Activated T-helper 17 cell treated with anti-CD3 and anti-CD28 coated beads, Interleukin-2, amount 50 U/mL, for 72 hours (primary cell): ENCODE measurements around the gene WDFY1. TPM values are rescaled to one million over a fixed set of nuclear protein-coding genes. Genes with fewer than 3 reads are reported as not detected.
"Not testable (repeated sequence)": the region's sequence is repeated elsewhere in the genome, so short reads cannot be mapped to it uniquely, and the experiment has no call there.

Experiments
- ATAC-seq: fragments of 150-1000 bp; cut with Tn5 transposase; replicated peaks from 2 replicates; pipeline ENCODE4 v1.10.0; 2021; ENCODE audit warnings: mild to moderate bottlenecking, moderate library complexity
- H3K27ac Mint-ChIP-seq: one replicate; pipeline ENCODE4 v1.8.0; 2022; ENCODE audit warnings: mixed read lengths
- H3K27me3 Mint-ChIP-seq: one replicate; pipeline ENCODE4 v1.8.0; 2022; ENCODE audit warnings: mixed read lengths
- H3K36me3 Mint-ChIP-seq: one replicate; pipeline ENCODE4 v1.8.0; 2022; ENCODE audit warnings: low read depth, mild to moderate bottlenecking, mixed read lengths
- H3K4me1 Mint-ChIP-seq: one replicate; pipeline ENCODE4 v1.8.0; 2022; ENCODE audit warnings: mixed read lengths
- H3K4me3 Mint-ChIP-seq: one replicate; pipeline ENCODE4 v1.8.0; 2022; ENCODE audit warnings: mild to moderate bottlenecking, mixed read lengths
- H3K9me3 Mint-ChIP-seq: one replicate; pipeline ENCODE4 v1.8.0; 2022; ENCODE audit warnings: mixed read lengths
- total RNA-seq, 2 donors: library from RNA; stranded (reverse); gene quantifications; one replicate each; pipeline ENCODE4 v1.2.3, GENCODE V29; 2022

The WDFY1 gene
- total RNA-seq, 2 donors from 2014 or later: 31.4 to 40.6 TPM

DNA sequence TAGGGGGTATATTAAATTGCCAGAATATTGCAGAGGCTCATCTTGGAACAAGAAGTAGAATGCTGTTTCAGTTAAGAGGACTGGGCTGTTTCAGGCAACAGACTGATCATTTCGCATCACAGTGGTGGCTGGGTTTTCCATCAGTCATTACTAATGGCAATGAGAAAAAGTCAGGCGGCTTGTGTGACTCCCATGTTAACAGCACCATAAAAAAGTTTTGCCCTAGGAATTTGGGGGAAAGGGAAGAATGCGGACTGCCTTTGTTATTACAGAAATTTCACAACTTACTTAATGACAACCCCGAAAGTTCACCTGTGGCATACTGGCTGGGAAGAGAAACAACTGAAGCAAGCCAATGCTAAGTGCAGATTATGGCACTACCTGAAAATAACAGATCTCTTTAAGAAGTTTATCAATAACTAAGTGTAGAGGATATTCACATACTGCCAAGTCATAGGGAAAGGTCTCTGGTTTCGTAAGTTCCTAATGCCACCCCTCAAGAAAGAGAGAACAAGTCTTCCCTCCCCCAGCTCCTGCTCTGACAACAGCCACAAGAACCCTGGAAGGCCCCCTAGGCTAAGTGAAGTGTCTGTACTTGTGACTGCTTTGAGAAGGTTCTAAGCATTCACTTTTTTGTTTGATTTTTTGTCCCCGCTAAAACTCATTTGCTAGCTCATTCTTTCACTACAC is 67.3 kb downstream of the WDFY1 start:
- Mint-ChIP-seq H3K4me1 (no peaks in the 10 kb centered on the region), H3K36me3 (peaks cover 98% of the 10 kb centered on the region), H3K27ac (no peak overlapping the region), H3K27me3 (no peaks in the 10 kb centered on the region), H3K4me3 (no peak overlapping the region), H3K9me3 (no peaks in the 10 kb centered on the region)
- ATAC-seq: no peak

- Mint-ChIP-seq H3K9me3 (no peaks in the 10 kb centered on the region), H3K4me3 (no peak overlapping the region), H3K4me1 (no peaks in the 10 kb centered on the region), H3K27me3 (no peaks in the 10 kb centered on the region), H3K27ac (no peak overlapping the region), H3K36me3 (peaks cover 84% of the 10 kb centered on the region)
- ATAC-seq: no peak
These were observed 71.5 kb downstream of the WDFY1 start for GRCh38 chr2:223873672-223874071.

GRCh38 chr2:223872772-223873171 is 72.4 kb downstream of the WDFY1 start:
- H3K9me3 Mint-ChIP-seq, H3K27me3 Mint-ChIP-seq, H3K27ac Mint-ChIP-seq, H3K4me1 Mint-ChIP-seq, H3K4me3 Mint-ChIP-seq, ATAC-seq: not testable (repeated sequence)
- H3K36me3 Mint-ChIP-seq: peaks cover 75% of the 10 kb centered on the region

DNA sequence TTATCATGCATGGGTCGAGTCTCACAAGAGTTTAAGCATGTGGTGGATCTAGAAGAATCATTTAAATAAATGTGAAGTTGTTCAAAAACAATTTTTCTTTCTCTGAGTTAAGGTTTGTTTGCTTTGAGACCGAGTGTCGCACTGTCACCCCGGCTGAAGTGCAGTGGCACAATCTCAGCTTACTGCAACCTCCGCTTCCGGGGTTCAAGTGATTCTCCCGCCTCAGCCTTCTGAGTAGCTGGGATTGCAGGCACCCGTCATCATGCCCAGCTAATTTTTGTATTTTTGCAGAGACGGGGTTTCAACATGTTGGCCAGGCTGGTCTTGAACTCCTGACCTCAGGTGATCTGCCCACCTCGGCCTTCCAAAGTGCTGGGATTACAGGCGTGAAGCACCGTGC is 73.5 kb downstream of the WDFY1 start:
- H3K36me3 Mint-ChIP-seq: peaks cover 64% of the 10 kb centered on the region
- not testable (repeated sequence) for H3K4me1 Mint-ChIP-seq, H3K27me3 Mint-ChIP-seq, H3K9me3 Mint-ChIP-seq, H3K27ac Mint-ChIP-seq, H3K4me3 Mint-ChIP-seq, ATAC-seq

DNA sequence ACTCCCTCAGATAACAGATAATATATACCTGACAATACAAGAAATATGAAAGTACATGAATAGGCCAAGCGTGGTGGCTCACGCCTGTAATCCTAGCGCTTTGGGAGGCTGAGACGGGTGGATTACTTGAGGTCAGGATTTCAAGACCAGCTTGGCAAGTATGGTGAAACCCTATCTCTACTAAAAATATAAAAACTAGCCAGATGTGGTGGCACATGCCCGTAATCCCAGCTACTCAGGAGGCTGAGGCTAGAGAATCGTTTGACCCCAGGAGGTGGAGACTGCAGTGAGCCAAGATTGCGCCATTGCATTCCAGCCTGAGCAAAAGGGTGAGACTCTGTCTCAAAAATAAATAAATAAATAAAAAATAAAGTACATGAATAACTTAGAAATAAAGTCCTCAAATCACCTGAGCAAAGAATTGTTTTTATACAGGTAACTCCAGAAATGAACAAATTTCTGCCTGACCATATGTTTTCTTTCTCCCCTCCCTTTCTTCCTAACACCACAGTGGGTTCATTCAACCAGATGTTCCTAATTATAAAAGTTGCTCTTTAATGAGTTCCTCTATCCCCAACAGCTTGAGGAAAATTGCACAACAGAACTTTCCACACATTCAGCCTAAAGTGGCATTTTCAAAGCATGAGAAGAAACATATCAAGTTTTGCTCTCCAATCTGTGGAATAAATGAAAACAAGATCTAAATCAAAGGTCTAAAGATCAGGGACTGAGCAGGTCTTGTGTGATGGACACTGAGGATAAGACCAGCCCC is 74.1 kb downstream of the WDFY1 start:
- Mint-ChIP-seq H3K36me3 (peaks cover 58% of the 10 kb centered on the region), H3K4me1 (peaks cover 4% of the 10 kb centered on the region), H3K4me3 (no peak overlapping the region), H3K27me3 (no peaks in the 10 kb centered on the region), H3K27ac (no peak overlapping the region), H3K9me3 (no peaks in the 10 kb centered on the region)
- ATAC-seq: no peak

GRCh38 chr2:223868005-223868404 is 77.1 kb downstream of the WDFY1 start:
- H3K4me3 Mint-ChIP-seq: no peak overlapping the region
- peaks cover 8% of the 10 kb centered on the region for H3K4me1 Mint-ChIP-seq
- no peak for ATAC-seq

GRCh38 chr2:223865907-223866508 is 79.1 kb downstream of the WDFY1 start:
- no peaks in the 10 kb centered on the region for H3K9me3 Mint-ChIP-seq
- no peak overlapping the region for H3K4me3 Mint-ChIP-seq
- no peak overlapping the region for H3K27ac Mint-ChIP-seq
- peaks cover 8% of the 10 kb centered on the region for H3K4me1 Mint-ChIP-seq
- H3K27me3 Mint-ChIP-seq: no peaks in the 10 kb centered on the region
- ATAC-seq: peak; percentile 55
- H3K36me3 Mint-ChIP-seq: peaks cover 16% of the 10 kb centered on the region

More at GRCh38 chr2:223868005-223868404, 77.1 kb downstream of the WDFY1 start:
- Mint-ChIP-seq H3K27me3 (no peaks in the 10 kb centered on the region), H3K9me3 (no peaks in the 10 kb centered on the region), H3K27ac (no peak overlapping the region), H3K36me3 (peaks cover 30% of the 10 kb centered on the region)

GRCh38 chr2:223865124-223865523 is 80.0 kb downstream of the WDFY1 start:
- Mint-ChIP-seq H3K27me3 (no peaks in the 10 kb centered on the region), H3K4me1 (peaks cover 8% of the 10 kb centered on the region), H3K27ac (no peak overlapping the region), H3K9me3 (no peaks in the 10 kb centered on the region), H3K4me3 (no peak overlapping the region), H3K36me3 (peaks cover 8% of the 10 kb centered on the region)
- peak; percentile 49 for ATAC-seq

GRCh38 chr2:223863491-223863890 is 81.6 kb downstream of the WDFY1 start:
- Mint-ChIP-seq H3K9me3 (no peaks in the 10 kb centered on the region), H3K36me3 (no peaks in the 10 kb centered on the region), H3K4me1 (peaks cover 8% of the 10 kb centered on the region), H3K4me3 (no peak overlapping the region), H3K27ac (no peak overlapping the region), H3K27me3 (no peaks in the 10 kb centered on the region)
- no peak for ATAC-seq

DNA sequence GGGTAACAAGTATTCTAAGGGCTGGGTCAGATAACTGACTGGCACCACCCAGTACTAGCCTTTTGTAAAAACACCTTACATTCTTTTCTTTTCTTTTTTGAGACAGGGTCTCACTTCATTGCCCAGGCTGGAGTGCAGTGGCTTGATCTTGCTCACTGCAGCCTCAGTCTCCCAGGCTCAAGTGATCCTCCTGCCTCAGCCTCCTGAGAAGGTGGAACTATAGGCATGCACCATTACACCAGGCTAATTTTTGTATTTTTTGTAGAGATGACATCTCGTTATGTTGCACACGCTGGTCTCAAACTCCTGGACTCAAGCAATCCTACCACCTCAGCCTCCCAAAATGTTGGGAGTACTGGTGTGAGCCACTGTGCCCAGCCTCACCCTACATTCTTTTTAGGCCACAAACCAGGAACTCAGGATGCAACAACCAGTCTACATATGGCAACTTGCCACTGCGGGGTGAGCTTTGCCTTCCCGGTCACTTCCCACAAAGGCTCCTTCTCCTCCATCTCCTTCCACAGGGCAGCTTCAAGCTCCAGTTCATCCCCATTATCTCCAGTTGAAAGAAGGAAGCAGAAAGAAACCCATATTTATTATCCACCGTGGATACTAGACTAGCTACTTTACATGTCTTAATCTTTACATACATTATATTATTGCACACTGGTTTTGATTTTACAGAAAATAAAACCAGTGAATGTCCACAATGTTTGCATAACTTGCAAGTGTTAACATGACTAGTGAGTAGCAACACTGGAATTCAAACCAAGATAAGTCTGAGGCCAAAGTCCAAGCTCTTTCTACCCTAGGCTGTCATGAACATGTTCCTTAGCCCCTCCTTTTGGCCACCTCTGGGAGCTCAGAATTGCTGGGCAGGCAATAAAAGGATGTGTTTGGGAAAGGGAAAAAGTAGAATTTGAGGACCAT is 84.1 kb downstream of the WDFY1 start:
- no peaks in the 10 kb centered on the region for H3K9me3 Mint-ChIP-seq
- peaks cover 4% of the 10 kb centered on the region for H3K4me1 Mint-ChIP-seq
- H3K27ac Mint-ChIP-seq: no peak overlapping the region
- no peak overlapping the region for H3K4me3 Mint-ChIP-seq
- no peaks in the 10 kb centered on the region for H3K27me3 Mint-ChIP-seq
- H3K36me3 Mint-ChIP-seq: no peaks in the 10 kb centered on the region
- no peak for ATAC-seq

DNA sequence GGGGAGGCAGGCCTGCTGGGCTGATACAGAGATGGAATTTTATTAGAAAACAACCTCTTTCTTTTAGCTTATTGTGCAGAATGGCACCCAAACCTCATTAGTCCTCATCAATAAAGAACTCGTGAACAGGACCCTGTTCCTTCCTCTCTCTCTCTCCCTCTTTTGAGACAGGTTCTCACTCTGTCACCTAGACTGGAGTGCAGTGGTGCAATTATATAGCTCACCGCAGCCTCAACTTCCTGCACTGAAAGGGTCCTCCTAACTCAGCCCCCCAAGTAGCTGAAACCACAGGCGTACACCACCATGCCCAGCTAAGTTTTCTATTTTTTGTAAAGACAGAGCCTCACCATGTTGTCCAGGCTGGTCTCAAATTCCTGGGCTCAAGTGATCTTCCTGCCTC is 86.1 kb downstream of the WDFY1 start:
- H3K36me3 Mint-ChIP-seq: no peaks in the 10 kb centered on the region
- no peaks in the 10 kb centered on the region for H3K27me3 Mint-ChIP-seq
- no peak for ATAC-seq
- H3K27ac Mint-ChIP-seq: no peak overlapping the region
- no peaks in the 10 kb centered on the region for H3K9me3 Mint-ChIP-seq
- no peaks in the 10 kb centered on the region for H3K4me1 Mint-ChIP-seq
- H3K4me3 Mint-ChIP-seq: no peak overlapping the region

GRCh38 chr2:223856584-223856983 is 88.6 kb downstream of the WDFY1 start:
- Mint-ChIP-seq H3K27ac (no peak overlapping the region), H3K27me3 (no peaks in the 10 kb centered on the region), H3K9me3 (no peaks in the 10 kb centered on the region), H3K36me3 (peaks cover under 1% of the 10 kb centered on the region), H3K4me1 (no peaks in the 10 kb centered on the region), H3K4me3 (no peak overlapping the region)
- no peak for ATAC-seq

DNA sequence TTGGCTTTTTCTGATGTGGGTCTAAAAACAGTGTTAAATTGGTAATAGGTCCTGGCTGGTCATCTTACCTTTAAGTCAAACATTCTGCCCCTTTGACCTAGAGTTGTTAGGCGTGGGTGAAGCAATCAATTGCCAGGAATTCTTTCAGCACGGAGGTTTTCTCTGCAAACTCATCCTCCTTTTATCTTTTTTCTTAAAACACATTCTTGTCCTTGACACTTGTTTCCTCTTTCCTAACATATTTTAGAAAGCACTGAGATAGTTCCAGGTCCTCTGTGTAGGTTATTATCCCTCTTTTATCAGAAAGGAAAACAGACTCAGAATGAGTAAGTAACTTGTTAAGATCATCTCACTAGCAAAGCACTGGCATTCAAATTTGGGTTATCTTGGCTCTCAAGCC is 89.1 kb downstream of the WDFY1 start:
- no peak overlapping the region for H3K27ac Mint-ChIP-seq
- ATAC-seq: no peak

DNA sequence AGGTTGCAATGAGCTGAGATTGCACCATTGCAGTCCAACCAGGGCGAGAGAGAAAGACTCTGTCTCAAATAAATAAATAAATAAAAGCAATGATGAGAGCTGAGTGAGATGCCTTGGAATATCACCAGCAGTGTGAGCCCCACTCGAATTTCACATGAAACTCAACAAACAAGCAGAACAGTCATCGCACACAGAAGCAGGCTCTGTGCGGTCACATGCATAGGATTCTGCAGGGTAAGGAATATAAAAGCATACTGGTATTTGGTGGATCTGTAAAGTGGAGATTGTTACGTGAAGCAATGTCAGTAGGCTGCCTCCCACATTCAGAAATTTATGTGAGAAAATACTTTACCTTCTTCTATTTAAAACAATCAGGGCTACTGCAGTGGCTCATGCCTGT is 89.7 kb downstream of the WDFY1 start:
- Mint-ChIP-seq H3K4me3 (no peak overlapping the region), H3K4me1 (no peaks in the 10 kb centered on the region), H3K27me3 (no peaks in the 10 kb centered on the region), H3K36me3 (peaks cover 6% of the 10 kb centered on the region), H3K27ac (no peak overlapping the region), H3K9me3 (no peaks in the 10 kb centered on the region)
- ATAC-seq: no peak

More for the DNA sequence above, 89.1 kb downstream of the WDFY1 start:
- no peaks in the 10 kb centered on the region for H3K27me3 Mint-ChIP-seq
- H3K9me3 Mint-ChIP-seq: no peaks in the 10 kb centered on the region
- no peaks in the 10 kb centered on the region for H3K4me1 Mint-ChIP-seq
- peaks cover 6% of the 10 kb centered on the region for H3K36me3 Mint-ChIP-seq
- no peak overlapping the region for H3K4me3 Mint-ChIP-seq
